Activated B cell treated with CpG ODN at 0.5 μM for 24 hours (primary cell): ENCODE measurements around the gene CENPP. TPM values are rescaled to one million over a fixed set of nuclear protein-coding genes. Genes with fewer than 3 reads are reported as not detected.

Source experiments
- ATAC-seq: fragments of 200-7000 bp; cut with Tn5 transposase; one replicate; pipeline ENCODE4 v1.10.0; 2021; ENCODE audit warnings: low read depth, mild to moderate bottlenecking, moderate library complexity
- CTCF ChIA-PET: fragments of 350-600 bp; sonication (Branson Sonifier 250); formaldehyde crosslinking; loops from one replicate; lab custom pipeline; 2021; ENCODE audit warnings: antibody characterized with exemption; lab: Charles Lee
- POLR2A ChIA-PET: fragments of 350-600 bp; sonication (Branson Sonifier 250); formaldehyde crosslinking; loops from one replicate; lab custom pipeline; 2021; ENCODE audit warnings: antibody characterized with exemption; lab: Charles Lee
- DNase-seq: peaks from one replicate; pipeline ENCODE4 v3.0.0; 2022
- H3K27ac Mint-ChIP-seq: one replicate; pipeline ENCODE4 v1.8.0; 2020; ENCODE audit warnings: mixed read lengths
- H3K27me3 Mint-ChIP-seq: one replicate; pipeline ENCODE4 v1.8.0; 2021; ENCODE audit warnings: mixed read lengths
- H3K36me3 Mint-ChIP-seq: one replicate; pipeline ENCODE4 v1.8.0; 2021; ENCODE audit warnings: low read depth, mixed read lengths
- H3K4me1 Mint-ChIP-seq: one replicate; pipeline ENCODE4 v1.8.0; 2021; ENCODE audit warnings: mixed read lengths
- H3K4me3 Mint-ChIP-seq: one replicate; pipeline ENCODE4 v1.8.0; 2020; ENCODE audit warnings: mild to moderate bottlenecking, mixed read lengths
- H3K9me3 Mint-ChIP-seq: one replicate; pipeline ENCODE4 v1.8.0; 2020; ENCODE audit warnings: mixed read lengths
- CTCF ChIP-seq: fragments of 200-600 bp; IDR thresholded peaks from one replicate; pipeline ENCODE4 v1.8.0; 2022; ENCODE audit warnings: antibody characterized with exemption, mild to moderate bottlenecking
- intact Hi-C: fragments of 100-400 bp; cut with micrococcal nuclease; formaldehyde crosslinking; loops from one replicate; pipeline ENCODE4 v1.15.1; 2024
- total RNA-seq: library from RNA; stranded (reverse); gene quantifications from 2 replicates; pipeline ENCODE4 v1.2.3, GENCODE V29; 2022

Gene CENPP
- total RNA-seq, 1 donor from 2014 or later, result 5.7 TPM

DNA sequence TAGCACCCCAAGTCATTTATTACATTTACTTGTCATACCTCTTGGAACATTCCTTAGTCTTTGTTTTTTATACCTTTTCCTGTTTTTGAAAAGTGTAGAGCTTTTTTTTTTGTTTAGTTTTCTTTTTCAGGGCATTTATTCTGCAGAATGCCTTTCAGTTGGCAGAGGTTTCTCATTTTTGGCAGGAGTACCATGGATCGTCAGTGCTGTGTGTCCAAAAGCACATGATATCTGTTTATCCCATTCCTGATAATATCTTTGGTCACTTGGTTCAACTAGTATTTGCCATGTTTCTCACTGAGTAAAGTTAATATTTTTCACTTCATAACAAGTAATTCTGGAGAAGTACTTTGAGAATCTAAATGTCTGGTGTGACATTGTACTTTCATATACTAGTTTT, 67.9 kb downstream of the CENPP start:
- Mint-ChIP-seq H3K9me3 (no peaks in the 10 kb centered on the region), H3K36me3 (no peaks in the 10 kb centered on the region), H3K27ac (no peak overlapping the region), H3K27me3 (no peaks in the 10 kb centered on the region), H3K4me3 (no peak overlapping the region), H3K4me1 (no peaks in the 10 kb centered on the region)
- CTCF ChIA-PET, result no interaction called here
- no peak for DNase-seq
- ATAC-seq, result no peak
- TF ChIP-seq CTCF, result no peak
- POLR2A ChIA-PET, result no interaction called here
- intact Hi-C loops, result no loop called here

DNA sequence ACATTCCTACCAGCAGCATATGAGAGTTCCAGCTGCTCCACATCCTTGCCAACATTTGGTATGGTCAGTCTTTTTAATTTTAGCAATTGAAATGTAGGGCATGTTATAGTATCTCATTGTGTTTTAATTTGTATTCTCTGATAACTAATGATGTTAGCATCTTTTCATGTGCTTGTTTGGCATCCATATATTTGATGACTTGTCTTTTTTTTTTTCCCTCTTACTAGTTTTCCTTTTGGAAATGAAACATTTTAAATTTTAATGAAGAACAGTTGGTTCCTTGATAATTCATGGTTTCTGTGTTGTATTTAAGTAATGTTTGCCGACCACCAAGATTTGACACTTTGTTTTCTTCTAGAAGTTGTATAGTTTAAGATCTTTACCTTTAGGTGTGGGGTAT, 69.9 kb downstream of the CENPP start:
- DNase-seq (no peak), ATAC-seq (no peak)
- H3K27me3 Mint-ChIP-seq, result no peaks in the 10 kb centered on the region
- no peaks in the 10 kb centered on the region for H3K36me3 Mint-ChIP-seq
- TF ChIP-seq CTCF, result no peak
- H3K9me3 Mint-ChIP-seq, result no peaks in the 10 kb centered on the region
- CTCF ChIA-PET, result no interaction called here
- no peak overlapping the region for H3K27ac Mint-ChIP-seq
- H3K4me1 Mint-ChIP-seq, result no peaks in the 10 kb centered on the region
- intact Hi-C loops, result loop anchor here (5.0 kb wide), 1 partner anchor 37 kb away; no protein-coding TSS in a partner anchor
- H3K4me3 Mint-ChIP-seq, result no peak overlapping the region
- POLR2A ChIA-PET, result no interaction called here

- H3K4me1 Mint-ChIP-seq, result no peaks in the 10 kb centered on the region
- no peaks in the 10 kb centered on the region for H3K36me3 Mint-ChIP-seq
- intact Hi-C loops, result loop anchor here (5.0 kb wide), 1 partner anchor 34 kb away; no protein-coding TSS in a partner anchor
- H3K4me3 Mint-ChIP-seq, result no peak overlapping the region
- ChIA-PET POLR2A (no interaction called here), CTCF (no interaction called here)
- no peaks in the 10 kb centered on the region for H3K9me3 Mint-ChIP-seq
- no peak overlapping the region for H3K27ac Mint-ChIP-seq
- ATAC-seq (no peak), DNase-seq (no peak)
- TF ChIP-seq CTCF, result no peak
- no peaks in the 10 kb centered on the region for H3K27me3 Mint-ChIP-seq
These were observed 72.1 kb downstream of the CENPP start for GRCh38 chr9:92397853-92398252.

GRCh38 chr9:92402360-92402759, 76.6 kb downstream of the CENPP start:
- intact Hi-C loops, result no loop called here
- ATAC-seq (no peak), DNase-seq (no peak)
- H3K4me3 Mint-ChIP-seq, result no peak overlapping the region
- CTCF ChIA-PET, result no interaction called here
- H3K27me3 Mint-ChIP-seq, result no peaks in the 10 kb centered on the region
- POLR2A ChIA-PET, result no interaction called here
- H3K27ac Mint-ChIP-seq, result no peak overlapping the region
- no peak for TF ChIP-seq CTCF
- no peaks in the 10 kb centered on the region for H3K36me3 Mint-ChIP-seq
- no peaks in the 10 kb centered on the region for H3K9me3 Mint-ChIP-seq
- H3K4me1 Mint-ChIP-seq, result peaks cover 18% of the 10 kb centered on the region

DNA sequence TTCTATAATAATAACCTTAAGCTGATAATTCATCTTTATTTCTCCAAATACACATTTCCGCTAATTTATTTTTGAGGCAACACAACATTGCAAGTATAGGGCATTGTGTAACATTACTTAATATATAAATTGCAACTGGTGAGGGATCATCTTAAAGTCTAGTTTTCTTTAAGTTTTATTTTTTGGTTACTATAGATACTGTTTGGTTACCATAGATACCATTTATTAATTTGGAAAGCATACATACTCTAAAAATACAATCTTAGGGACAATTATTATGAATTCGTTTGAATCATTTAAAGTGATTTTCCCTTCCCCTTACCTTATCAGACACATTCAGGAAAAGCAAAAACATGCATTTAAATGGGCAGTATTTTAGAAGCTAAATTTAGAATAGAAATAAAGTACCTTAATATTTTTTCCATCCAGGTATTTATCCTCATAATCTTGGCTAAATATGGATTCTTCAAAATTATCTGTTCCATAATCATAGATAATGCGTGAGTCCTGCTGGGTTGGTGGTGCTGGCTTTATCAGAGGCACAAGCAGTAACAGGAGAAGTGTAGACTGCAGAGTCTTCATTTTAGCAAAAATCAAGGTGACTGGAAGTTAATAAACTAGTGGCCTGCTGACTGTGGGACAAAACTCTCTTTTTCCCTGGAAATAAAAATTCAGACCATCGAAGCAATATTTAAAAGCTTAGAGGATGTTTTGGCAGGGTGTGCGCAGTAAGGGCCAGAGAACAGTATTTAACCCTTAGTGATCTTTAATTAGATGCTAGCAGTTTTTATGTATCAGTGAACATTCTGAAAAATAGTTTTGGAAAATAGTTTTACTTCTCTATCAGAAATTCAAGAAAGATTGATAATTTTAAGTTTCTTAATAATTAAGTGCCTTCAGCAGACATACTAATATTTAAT, 77.3 kb downstream of the CENPP start:
- Mint-ChIP-seq H3K4me3 (no peak overlapping the region), H3K9me3 (no peaks in the 10 kb centered on the region), H3K27me3 (no peaks in the 10 kb centered on the region), H3K36me3 (no peaks in the 10 kb centered on the region), H3K4me1 (peaks cover 18% of the 10 kb centered on the region), H3K27ac (no peak overlapping the region)
- TF ChIP-seq CTCF, result no peak
- intact Hi-C loops, result no loop called here
- CTCF ChIA-PET, result no interaction called here
- DNase-seq (no peak), ATAC-seq (no peak)
- POLR2A ChIA-PET, result no interaction called here
